Activated effector memory CD4-positive, alpha-beta T cell treated with anti-CD3 and anti-CD28 coated beads, Interleukin-2, amount 50 U/mL, for 16 hours (primary cell): Measurements from ENCODE around the gene FANCC.
"Not testable (repeated sequence)": the region's sequence is repeated elsewhere in the genome, so short reads cannot be mapped to it uniquely, and the experiment has no call there.

ENCODE experiments used
- DNase-seq: peaks from one replicate; pipeline ENCODE4 v3.0.0-alpha.2; 2020

FANCC gene

GRCh38 chr9:95225076-95225725, 92.3 kb downstream of the FANCC start:
- DNase-seq: no peak

GRCh38 chr9:95224376-95225019, 93.0 kb downstream of the FANCC start:
- DNase-seq: no peak

GRCh38 chr9:95220352-95220751, 97.2 kb downstream of the FANCC start:
- DNase-seq: not testable (repeated sequence)

- DNase-seq: no peak
Measured at GRCh38 chr9:95218773-95219172, 98.7 kb downstream of the FANCC start.

- DNase-seq: no peak
Measured at GRCh38 chr9:95217936-95218335, 99.6 kb downstream of the FANCC start.

GRCh38 chr9:95215336-95215898, 102.1 kb downstream of the FANCC start:
- DNase-seq: no peak

GRCh38 chr9:95213117-95213516, 104.4 kb downstream of the FANCC start:
- DNase-seq: no peak

GRCh38 chr9:95211028-95211427, 106.5 kb downstream of the FANCC start:
- no peak for DNase-seq

GRCh38 chr9:95207403-95207802, 110.1 kb downstream of the FANCC start:
- no peak for DNase-seq

- DNase-seq: no peak
Measured at GRCh38 chr9:95206143-95206542, 111.4 kb downstream of the FANCC start.

- no peak for DNase-seq
Measured at GRCh38 chr9:95204710-95205109, 112.8 kb downstream of the FANCC start.

- no peak for DNase-seq
Measured at GRCh38 chr9:95204310-95204709, 113.2 kb downstream of the FANCC start.

GRCh38 chr9:95203019-95203418, 114.5 kb downstream of the FANCC start:
- not testable (repeated sequence) for DNase-seq

- no peak for DNase-seq
Measured at GRCh38 chr9:95202076-95202681, 115.3 kb downstream of the FANCC start.

- DNase-seq: no peak
Measured at GRCh38 chr9:95201206-95201605, 116.3 kb downstream of the FANCC start.

GRCh38 chr9:95197692-95198271, 119.7 kb downstream of the FANCC start:
- DNase-seq: no peak

- no peak for DNase-seq
Measured at GRCh38 chr9:95193480-95193879, 124.0 kb downstream of the FANCC start.

GRCh38 chr9:95193067-95193466, 124.4 kb downstream of the FANCC start:
- no peak for DNase-seq

GRCh38 chr9:95192631-95193030, 124.9 kb downstream of the FANCC start:
- no peak for DNase-seq

GRCh38 chr9:95190413-95190812, 127.1 kb downstream of the FANCC start:
- no peak for DNase-seq

GRCh38 chr9:95189251-95190098, 128.0 kb downstream of the FANCC start:
- DNase-seq: no peak

GRCh38 chr9:95188459-95188858, 129.1 kb downstream of the FANCC start:
- DNase-seq: no peak

GRCh38 chr9:95185956-95186355, 131.6 kb downstream of the FANCC start:
- DNase-seq: no peak
